ENCODE results near the gene NFRKB.
"Not testable (repeated sequence)": the region's sequence is repeated elsewhere in the genome, so short reads cannot be mapped to it uniquely, and the experiment has no call there.

DNA sequence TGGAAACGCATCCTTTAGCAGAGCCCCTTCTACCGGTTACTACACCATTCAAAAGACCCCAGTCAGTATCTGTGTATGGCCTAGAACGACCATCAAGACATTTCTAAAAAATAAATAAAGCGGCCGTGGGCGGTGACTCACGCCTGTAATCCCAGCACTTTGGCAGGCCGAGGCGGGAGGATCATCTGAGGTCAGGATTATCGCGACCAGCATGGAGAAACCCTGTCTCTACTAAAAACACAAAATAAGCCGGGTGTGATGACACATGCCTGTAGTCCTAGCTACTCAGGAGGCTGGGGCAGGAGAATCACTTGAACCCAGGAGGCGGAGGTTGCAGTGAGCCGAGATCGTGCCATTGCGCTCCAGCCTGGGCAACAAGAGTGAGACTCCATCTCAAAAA lies 26.8 kb downstream of the NFRKB start:
- TF ChIP-seq, protein P1, sequence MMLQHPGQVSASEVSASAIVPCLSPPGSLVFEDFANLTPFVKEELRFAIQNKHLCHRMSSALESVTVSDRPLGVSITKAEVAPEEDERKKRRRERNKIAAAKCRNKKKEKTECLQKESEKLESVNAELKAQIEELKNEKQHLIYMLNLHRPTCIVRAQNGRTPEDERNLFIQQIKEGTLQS (IDR thresholded peaks at IDR 0.05; ENCODE audit: insufficient read depth, low read depth, low read length): not testable (repeated sequence)
- TF ChIP-seq EGR1 (IDR thresholded peaks at IDR 0.05; ENCODE audit: borderline replicate concordance, low read depth, low read length); EP300 (IDR thresholded peaks at IDR 0.05; ENCODE audit: borderline replicate concordance in 1 of 2, low read depth in 2 of 2, low read length in 2 of 2); TAF1 (IDR thresholded peaks at IDR 0.05; ENCODE audit: low read depth, low read length); RNF2 (IDR thresholded peaks at IDR 0.05; ENCODE audit: borderline replicate concordance, low read depth, low read length, missing control alignments, poor library complexity, severe bottlenecking); RFX5 (IDR thresholded peaks at IDR 0.05; ENCODE audit: borderline replicate concordance, low read depth, low read length); KDM1A (IDR thresholded peaks at IDR 0.05; ENCODE audit: borderline replicate concordance, low read length); CREB1 (IDR thresholded peaks at IDR 0.05); TCF12 (IDR thresholded peaks at IDR 0.05; ENCODE audit: low read depth, low read length); POLR2A (IDR thresholded peaks at IDR 0.05; ENCODE audit: control extremely low read depth in 1 of 2, low read depth in 2 of 2, low read length in 2 of 2); HDAC6 (IDR thresholded peaks at IDR 0.05; ENCODE audit: low read depth, low read length): not testable (repeated sequence)
- TF ChIP-seq, protein P2, sequence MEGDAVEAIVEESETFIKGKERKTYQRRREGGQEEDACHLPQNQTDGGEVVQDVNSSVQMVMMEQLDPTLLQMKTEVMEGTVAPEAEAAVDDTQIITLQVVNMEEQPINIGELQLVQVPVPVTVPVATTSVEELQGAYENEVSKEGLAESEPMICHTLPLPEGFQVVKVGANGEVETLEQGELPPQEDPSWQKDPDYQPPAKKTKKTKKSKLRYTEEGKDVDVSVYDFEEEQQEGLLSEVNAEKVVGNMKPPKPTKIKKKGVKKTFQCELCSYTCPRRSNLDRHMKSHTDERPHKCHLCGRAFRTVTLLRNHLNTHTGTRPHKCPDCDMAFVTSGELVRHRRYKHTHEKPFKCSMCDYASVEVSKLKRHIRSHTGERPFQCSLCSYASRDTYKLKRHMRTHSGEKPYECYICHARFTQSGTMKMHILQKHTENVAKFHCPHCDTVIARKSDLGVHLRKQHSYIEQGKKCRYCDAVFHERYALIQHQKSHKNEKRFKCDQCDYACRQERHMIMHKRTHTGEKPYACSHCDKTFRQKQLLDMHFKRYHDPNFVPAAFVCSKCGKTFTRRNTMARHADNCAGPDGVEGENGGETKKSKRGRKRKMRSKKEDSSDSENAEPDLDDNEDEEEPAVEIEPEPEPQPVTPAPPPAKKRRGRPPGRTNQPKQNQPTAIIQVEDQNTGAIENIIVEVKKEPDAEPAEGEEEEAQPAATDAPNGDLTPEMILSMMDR (IDR thresholded peaks at IDR 0.05; ENCODE audit: control extremely low read depth in 1 of 3, insufficient read depth in 1 of 3, low read depth in 1 of 3, low read length in 3 of 3): not testable (repeated sequence)
- TF ChIP-seq, protein P3, sequence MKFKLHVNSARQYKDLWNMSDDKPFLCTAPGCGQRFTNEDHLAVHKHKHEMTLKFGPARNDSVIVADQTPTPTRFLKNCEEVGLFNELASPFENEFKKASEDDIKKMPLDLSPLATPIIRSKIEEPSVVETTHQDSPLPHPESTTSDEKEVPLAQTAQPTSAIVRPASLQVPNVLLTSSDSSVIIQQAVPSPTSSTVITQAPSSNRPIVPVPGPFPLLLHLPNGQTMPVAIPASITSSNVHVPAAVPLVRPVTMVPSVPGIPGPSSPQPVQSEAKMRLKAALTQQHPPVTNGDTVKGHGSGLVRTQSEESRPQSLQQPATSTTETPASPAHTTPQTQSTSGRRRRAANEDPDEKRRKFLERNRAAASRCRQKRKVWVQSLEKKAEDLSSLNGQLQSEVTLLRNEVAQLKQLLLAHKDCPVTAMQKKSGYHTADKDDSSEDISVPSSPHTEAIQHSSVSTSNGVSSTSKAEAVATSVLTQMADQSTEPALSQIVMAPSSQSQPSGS (IDR thresholded peaks at IDR 0.05; ENCODE audit: low read length): not testable (repeated sequence)
